Bone marrow (tissue), 2 donors: Measurements from ENCODE around the gene PDE1C.
"Not testable (repeated sequence)": the region's sequence is repeated elsewhere in the genome, so short reads cannot be mapped to it uniquely, and the experiment has no call there.

Experiments used
- DNase-seq, 2 donors: peaks; one replicate each; lab custom pipeline; 2025; lab: John Stamatoyannopoulos, UW

The PDE1C gene

GRCh38 chr7:32043688-32044087 is 26.5 kb downstream of the PDE1C start:
- DNase-seq, result no peak

- no peak for DNase-seq
Observed at GRCh38 chr7:32042900-32043299, 27.3 kb downstream of the PDE1C start.

GRCh38 chr7:32039000-32039756 is 31.0 kb downstream of the PDE1C start:
- DNase-seq, result no peak

DNA sequence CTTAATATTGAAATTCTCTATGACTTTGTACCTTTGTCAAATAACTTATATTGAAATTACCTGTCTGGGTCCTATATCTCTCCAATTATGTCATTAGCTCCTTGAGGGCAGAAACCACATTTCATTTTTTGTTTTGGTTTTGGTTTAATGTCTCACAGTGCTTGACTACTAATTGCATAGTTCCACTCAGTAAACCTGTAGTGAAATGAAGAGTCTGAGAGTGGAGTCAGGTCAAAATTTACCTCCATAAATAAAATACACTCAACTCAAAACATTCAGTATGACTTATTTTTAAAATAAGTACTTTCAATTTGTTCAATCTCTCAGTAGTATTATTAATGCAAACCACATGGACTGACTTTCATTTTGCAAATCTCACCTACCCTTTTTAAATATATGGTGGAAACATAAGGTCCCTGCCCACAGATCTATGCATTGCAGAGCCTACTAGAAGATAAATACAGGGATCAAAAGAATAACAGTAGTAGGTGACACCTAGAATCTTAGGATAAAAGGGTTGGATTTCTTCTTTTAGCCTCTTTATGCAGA is 32.5 kb downstream of the PDE1C start:
- DNase-seq, result no peak

- DNase-seq, result no peak
Observed at GRCh38 chr7:32036557-32036956, 33.6 kb downstream of the PDE1C start.

- DNase-seq, result no peak
Observed at GRCh38 chr7:32034052-32034451, 36.2 kb downstream of the PDE1C start.

DNA sequence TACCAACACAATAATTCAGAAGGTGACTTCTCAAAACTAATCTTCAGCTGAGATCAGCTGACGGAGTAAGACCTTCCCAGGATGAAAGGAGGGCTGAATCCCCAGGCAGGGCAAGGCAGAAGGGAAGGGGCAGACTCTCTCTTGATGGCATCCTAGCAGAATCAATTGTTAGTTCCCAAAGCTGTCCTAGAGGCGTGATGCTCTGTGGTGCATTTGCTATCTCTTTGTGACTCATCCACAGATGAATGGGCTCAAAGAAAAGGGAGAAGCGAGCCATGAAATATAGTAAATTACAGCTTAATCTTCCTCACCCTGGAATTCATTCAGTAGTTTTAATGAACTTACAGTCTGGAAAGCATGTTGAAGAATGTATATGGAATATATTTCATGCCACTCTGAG is 37.2 kb downstream of the PDE1C start:
- no peak for DNase-seq

DNA sequence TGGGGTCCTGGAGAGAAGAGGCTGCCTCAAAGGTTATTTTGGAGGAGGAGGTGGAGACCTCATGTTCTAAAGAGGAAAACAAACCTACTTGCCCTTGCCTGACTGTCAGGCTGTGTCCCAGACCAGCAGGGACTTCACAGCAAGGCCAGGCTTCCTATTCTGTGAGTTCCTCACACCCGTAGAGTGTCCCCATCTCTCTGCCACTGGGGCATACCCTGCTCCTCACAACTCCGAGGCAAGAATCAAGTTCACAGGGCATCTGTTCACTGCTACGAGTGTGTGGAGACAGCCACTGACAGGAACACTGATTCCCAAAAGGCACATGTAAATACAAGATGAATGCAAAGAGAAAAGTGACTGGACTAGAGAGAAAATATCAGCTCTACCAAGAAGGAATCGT is 38.0 kb downstream of the PDE1C start:
- no peak for DNase-seq

- no peak for DNase-seq
Observed at GRCh38 chr7:32030904-32031692, 39.1 kb downstream of the PDE1C start.

GRCh38 chr7:32026083-32026425 is 44.2 kb downstream of the PDE1C start:
- DNase-seq, result no peak

- DNase-seq, result no peak
Observed at GRCh38 chr7:32025381-32026082, 44.7 kb downstream of the PDE1C start.

- DNase-seq, result no peak
Observed at GRCh38 chr7:32023376-32023775, 46.8 kb downstream of the PDE1C start.

DNA sequence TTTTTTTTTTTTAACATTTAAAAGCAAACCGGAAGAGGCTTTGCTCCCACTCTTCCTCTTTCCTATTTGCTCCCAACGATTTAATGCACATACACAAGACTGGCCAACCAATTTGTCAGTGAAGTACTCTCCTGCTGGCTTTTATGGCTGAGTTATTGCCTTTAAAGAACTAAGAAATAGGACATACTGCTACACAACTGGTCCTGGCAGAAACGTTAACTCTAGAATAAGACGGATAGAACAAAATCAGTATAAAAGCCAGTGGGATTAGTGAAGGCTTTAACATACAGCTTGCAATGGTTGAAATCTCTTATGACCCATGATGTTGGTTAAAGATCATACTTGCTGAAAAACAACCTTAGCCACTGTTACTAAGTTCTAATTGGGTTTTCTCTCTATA is 47.2 kb downstream of the PDE1C start:
- DNase-seq, result no peak

DNA sequence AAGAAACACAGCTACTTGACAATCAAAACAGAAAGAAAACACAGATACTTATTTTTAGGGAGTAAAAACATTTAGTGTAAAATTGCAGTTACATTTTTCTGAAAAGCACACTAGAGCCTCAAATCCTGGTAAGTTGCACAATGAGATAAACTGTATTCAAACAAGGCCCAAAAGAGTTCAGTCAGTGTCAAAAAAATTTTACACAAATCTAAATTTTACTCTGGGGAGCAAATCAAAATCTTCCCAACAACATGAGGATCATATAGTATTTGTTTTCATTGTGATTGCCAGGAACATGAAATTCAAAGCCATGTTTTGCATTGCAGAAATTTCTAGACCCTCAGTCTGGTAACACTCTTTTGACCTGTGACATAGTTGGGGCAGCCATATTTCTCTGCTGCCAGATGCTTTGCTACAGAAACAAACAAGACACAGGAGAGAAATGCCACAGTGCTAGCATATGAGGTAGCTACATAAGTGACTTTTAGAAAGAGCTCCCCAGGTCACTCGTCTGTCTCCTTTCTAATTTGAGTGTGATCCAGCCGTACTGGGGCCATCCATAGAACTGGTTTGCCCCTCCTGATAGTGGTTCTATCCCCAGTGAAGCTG is 49.6 kb downstream of the PDE1C start:
- DNase-seq, result no peak

- DNase-seq, result no peak
Observed at GRCh38 chr7:32018845-32019578, 51.2 kb downstream of the PDE1C start.

DNA sequence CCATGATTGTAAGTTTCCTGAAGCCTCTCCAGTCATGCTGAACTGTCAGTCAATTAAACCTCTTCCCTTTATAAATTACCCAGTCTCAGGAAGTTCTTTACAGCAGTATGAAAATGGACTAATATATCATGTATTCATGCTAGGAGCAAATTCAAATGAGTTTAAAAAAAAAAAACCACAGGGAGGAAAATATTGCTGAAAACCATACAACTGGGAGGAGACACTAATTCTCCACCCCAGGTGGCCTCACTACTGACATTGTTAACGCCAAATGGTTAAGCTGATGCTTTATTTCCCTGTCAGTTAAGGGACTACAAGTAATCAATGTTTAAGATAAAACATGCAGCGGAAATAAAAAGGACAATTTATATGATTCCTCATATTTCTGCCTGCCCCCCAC is 55.1 kb downstream of the PDE1C start:
- DNase-seq, result no peak

- DNase-seq, result not testable (repeated sequence)
Observed at GRCh38 chr7:32013471-32013870, 56.7 kb downstream of the PDE1C start.

DNA sequence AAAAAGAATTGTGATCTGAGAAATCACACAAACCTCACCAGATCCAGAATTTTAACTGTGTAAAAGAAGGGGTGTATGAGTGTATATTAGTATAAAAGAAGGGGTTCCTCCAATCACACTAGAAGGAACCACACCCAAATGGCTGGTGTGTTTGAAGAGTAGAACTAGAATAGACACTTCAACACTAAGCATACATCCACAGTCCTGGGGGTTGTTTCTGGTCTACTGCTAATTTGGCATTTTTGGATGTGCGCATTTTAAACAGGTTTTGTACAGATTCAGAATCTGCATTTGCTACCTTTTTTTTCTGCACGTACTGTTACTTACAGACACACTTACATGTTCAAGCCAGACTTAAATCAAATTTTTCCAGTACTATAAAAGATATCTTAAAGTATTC is 64.6 kb downstream of the PDE1C start:
- no peak for DNase-seq

DNA sequence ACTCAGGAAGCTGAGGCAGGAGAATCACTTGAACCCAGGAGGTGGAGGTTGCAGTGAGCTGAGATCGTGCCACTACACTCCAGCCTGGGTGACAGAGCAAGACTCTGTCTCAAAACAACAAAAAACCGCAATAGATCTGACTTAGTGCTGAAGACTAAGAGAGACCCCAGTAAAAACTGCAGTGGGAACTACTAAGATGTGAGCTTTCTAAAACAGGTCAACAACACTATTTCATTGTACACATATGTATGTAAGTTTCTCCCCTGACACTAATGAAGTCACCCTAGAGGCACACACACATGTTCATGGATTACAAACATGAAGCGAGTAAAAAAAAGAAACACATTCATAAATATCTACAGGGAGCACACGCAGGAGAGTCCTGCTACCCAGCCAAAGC is 68.3 kb downstream of the PDE1C start:
- DNase-seq, result no peak

- no peak for DNase-seq
Observed at GRCh38 chr7:31997423-31997822, 72.8 kb downstream of the PDE1C start.

GRCh38 chr7:31995134-31995533 is 75.1 kb downstream of the PDE1C start:
- DNase-seq, result no peak

- DNase-seq, result no peak
Observed at GRCh38 chr7:31991846-31992245, 78.4 kb downstream of the PDE1C start.
